ENCODE results near the gene TBC1D12. TPM values are rescaled to one million over a fixed set of nuclear protein-coding genes. Genes with fewer than 3 reads are reported as not detected.
"Not testable (repeated sequence)": the region's sequence is repeated elsewhere in the genome, so short reads cannot be mapped to it uniquely, and the experiment has no call there.

Gene TBC1D12
- total RNA-seq, 3 donors from 2014 or later = 19.0 to 29.4 (median 27.2) TPM

DNA sequence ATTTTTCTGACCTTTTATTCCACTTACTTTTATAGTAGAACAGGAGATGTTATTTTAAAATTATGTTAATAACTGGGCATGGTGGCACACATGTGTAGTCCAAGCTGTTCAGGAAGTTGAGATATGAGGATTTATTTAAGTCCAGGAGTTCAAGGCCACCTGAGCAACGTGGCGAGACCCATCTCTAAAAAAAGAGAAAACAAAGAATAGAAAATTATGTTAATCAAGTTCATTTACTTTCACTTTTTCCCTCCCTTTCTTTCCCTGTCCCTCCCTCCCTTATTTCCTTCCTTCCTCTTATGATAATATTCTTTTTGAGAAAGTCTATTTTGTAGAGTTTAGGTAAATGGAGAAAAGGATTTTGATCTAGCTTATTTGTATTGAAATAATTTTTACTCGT, 94.3 kb downstream of the TBC1D12 start:
- intact Hi-C loops (cut with DNase I; ENCODE audit: low total_unique reads) = no loop called here
- H3K36me3 ChIP-seq = no peaks in the 10 kb centered on the region
- no peak overlapping the region for H3K27ac ChIP-seq
- DNase-seq (ENCODE audit: low spot score in 2 of 2) = no peak
- H3K4me1 ChIP-seq = no peaks in the 10 kb centered on the region
- H3K27me3 ChIP-seq = no peaks in the 10 kb centered on the region
- TF ChIP-seq, protein P1, sequence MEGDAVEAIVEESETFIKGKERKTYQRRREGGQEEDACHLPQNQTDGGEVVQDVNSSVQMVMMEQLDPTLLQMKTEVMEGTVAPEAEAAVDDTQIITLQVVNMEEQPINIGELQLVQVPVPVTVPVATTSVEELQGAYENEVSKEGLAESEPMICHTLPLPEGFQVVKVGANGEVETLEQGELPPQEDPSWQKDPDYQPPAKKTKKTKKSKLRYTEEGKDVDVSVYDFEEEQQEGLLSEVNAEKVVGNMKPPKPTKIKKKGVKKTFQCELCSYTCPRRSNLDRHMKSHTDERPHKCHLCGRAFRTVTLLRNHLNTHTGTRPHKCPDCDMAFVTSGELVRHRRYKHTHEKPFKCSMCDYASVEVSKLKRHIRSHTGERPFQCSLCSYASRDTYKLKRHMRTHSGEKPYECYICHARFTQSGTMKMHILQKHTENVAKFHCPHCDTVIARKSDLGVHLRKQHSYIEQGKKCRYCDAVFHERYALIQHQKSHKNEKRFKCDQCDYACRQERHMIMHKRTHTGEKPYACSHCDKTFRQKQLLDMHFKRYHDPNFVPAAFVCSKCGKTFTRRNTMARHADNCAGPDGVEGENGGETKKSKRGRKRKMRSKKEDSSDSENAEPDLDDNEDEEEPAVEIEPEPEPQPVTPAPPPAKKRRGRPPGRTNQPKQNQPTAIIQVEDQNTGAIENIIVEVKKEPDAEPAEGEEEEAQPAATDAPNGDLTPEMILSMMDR (IDR thresholded peaks at IDR 0.05) = no peak
- TF ChIP-seq POLR2AphosphoS5 (IDR thresholded peaks at IDR 0.05) (no peak), POLR2A (IDR thresholded peaks at IDR 0.05) (no peak)
- no peaks in the 10 kb centered on the region for H3K9me3 ChIP-seq
- no peak overlapping the region for H3K4me3 ChIP-seq

DNA sequence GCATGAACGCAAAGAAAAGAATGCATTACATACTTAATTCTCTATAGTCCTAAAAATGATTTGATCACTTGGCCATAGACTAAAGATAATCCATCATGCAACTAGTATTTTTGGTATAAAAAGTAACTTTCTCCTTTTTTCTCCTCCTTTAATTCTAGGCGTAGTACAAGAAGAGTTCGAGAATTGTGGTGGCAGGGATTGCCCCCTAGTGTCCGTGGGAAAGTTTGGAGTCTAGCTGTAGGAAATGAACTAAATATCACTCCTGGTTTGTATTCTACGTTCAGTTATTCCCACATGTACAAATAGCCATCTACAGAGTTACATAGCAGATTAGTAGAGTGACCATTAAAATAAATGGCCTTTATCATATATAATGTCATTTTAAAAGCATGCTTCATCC, 97.7 kb downstream of the TBC1D12 start:
- Histone ChIP-seq H3K4me1 (no peaks in the 10 kb centered on the region), H3K27ac (no peak overlapping the region), H3K27me3 (no peaks in the 10 kb centered on the region), H3K9me3 (no peaks in the 10 kb centered on the region), H3K36me3 (peaks cover 6% of the 10 kb centered on the region), H3K4me3 (no peak overlapping the region)
- TF ChIP-seq, protein P1 (IDR thresholded peaks at IDR 0.05) = no peak
- no peak for TF ChIP-seq POLR2AphosphoS5 (IDR thresholded peaks at IDR 0.05)
- no peak for TF ChIP-seq POLR2A (IDR thresholded peaks at IDR 0.05)
- intact Hi-C loops (cut with DNase I; ENCODE audit: low total_unique reads) = no loop called here
- no peak for DNase-seq (ENCODE audit: low spot score in 2 of 2)

DNA sequence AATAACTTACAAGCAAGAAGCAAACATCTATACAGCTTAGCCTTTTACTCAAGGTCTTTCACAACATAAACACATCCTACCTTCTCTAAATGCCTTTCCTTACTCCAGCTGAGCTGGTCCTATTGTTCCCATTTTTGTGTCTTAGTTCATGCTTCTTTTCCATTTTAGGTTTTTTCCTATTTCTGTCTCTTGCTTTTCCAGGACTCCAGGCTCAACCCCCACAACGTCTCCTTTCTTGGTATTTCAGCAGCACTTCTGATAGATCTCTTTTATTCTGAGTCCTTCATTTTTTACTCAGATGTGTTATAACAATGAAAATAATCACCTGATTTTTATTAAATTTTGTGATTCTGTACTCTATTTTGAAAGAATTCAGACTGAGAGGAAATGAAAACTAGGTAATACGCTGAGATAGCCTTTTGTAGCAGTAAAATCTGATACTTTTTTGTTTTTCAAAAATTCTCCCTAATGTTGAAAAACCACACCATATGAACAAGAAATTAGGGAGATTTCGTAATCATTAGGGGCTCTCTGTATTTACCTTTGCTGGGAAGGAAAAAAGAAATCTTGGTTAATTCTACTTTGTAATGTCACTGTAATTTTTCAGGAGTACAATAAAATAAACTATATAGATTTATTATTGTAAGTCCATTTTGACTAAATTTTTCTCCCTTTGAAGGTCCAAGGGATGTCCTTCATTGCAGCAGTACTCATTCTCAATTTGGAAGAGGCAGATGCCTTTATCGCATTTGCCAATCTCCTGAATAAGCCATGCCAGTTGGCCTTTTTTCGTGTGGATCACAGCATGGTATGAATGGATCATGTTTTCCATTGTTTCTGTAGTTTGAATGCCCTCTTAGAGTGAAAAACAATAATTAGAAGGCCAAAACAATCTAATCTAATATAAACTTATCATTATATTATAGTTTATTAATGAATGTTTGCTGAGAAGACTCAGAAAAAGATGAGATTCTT, 119.2 kb downstream of the TBC1D12 start:
- H3K9me3 ChIP-seq = no peaks in the 10 kb centered on the region
- TF ChIP-seq, protein P1 (IDR thresholded peaks at IDR 0.05) = no peak
- TF ChIP-seq POLR2AphosphoS5 (IDR thresholded peaks at IDR 0.05) = no peak
- TF ChIP-seq POLR2A (IDR thresholded peaks at IDR 0.05) = no peak
- intact Hi-C loops (cut with DNase I; ENCODE audit: low total_unique reads) = no loop called here

DNA sequence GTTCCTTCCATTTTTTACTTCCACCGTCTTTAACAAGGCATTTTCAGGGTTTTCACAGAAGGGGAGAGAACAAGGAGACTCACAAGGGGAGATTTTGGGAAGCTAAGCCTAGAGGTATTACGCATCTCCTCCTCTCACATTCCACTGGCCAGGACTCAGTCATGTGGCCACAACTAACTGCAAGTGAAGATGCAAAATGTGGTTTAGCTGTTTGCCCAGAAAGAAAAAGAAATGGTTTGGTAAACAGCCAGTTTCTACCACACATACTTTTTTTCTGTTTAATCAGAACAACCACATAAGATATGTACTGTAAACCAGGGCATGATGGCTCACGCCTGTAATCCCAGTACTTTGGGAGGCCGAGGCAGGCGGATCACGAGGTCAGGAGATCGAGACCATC, 121.8 kb downstream of the TBC1D12 start:
- DNase-seq (ENCODE audit: low spot score in 2 of 2) = no peak
- Histone ChIP-seq H3K36me3 (no peaks in the 10 kb centered on the region), H3K27ac (no peak overlapping the region), H3K27me3 (no peaks in the 10 kb centered on the region), H3K4me3 (no peak overlapping the region), H3K9me3 (no peaks in the 10 kb centered on the region), H3K4me1 (no peaks in the 10 kb centered on the region)
- TF ChIP-seq POLR2A (IDR thresholded peaks at IDR 0.05) (no peak), POLR2AphosphoS5 (IDR thresholded peaks at IDR 0.05) (no peak)
- TF ChIP-seq, protein P1 (IDR thresholded peaks at IDR 0.05) = no peak
- intact Hi-C loops (cut with DNase I; ENCODE audit: low total_unique reads) = no loop called here

More for the DNA sequence above, 119.2 kb downstream of the TBC1D12 start:
- Histone ChIP-seq H3K4me1 (no peaks in the 10 kb centered on the region), H3K27me3 (no peaks in the 10 kb centered on the region), H3K4me3 (no peak overlapping the region), H3K27ac (no peak overlapping the region), H3K36me3 (no peaks in the 10 kb centered on the region)
- no peak for DNase-seq (ENCODE audit: low spot score in 2 of 2)

DNA sequence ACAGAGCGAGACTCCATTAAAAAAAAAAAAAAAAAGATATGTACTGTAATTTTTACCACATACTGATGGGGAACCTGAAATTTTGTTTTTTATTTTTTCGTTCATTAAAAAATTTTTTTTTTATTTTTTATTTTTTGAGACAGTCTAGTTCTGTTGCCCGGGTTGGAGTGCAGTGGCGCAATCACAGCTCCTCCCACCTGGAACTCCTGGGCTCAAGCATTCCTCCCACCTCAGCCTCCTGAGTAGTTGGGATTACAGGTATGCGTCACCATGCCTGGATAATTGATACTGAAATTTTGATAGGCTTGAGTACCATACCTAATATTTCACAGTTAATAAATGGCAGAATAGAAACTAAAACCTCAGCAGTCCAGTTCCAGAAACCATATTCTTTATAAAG, 122.4 kb downstream of the TBC1D12 start:
- TF ChIP-seq POLR2A (IDR thresholded peaks at IDR 0.05) (no peak), POLR2AphosphoS5 (IDR thresholded peaks at IDR 0.05) (no peak)
- TF ChIP-seq, protein P1 (IDR thresholded peaks at IDR 0.05) = no peak
- Histone ChIP-seq H3K9me3 (no peaks in the 10 kb centered on the region), H3K36me3 (no peaks in the 10 kb centered on the region), H3K4me3 (no peak overlapping the region), H3K27ac (no peak overlapping the region), H3K27me3 (no peaks in the 10 kb centered on the region), H3K4me1 (no peaks in the 10 kb centered on the region)
- DNase-seq (ENCODE audit: low spot score in 2 of 2) = no peak
- intact Hi-C loops (cut with DNase I; ENCODE audit: low total_unique reads) = loop anchor here (5.0 kb wide), 1 partner anchor 187 kb away; no protein-coding TSS in a partner anchor

DNA sequence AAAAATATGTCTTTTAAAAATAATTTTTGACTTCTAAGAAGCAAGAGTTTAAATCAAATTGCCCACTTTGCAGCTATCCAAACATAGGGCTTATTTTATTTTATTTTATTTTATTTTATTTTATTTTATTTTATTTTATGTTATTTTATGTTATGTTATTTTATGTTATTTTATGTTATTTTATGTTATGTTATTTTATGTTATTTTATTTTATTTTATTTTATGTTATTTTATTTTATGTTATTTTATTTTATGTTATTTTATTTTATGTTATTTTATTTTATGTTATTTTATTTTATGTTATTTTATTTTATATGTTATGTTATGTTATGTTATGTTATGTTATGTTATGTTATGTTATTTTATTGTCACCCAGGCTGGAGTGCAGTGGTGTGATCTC, 129.2 kb downstream of the TBC1D12 start:
- H3K36me3 ChIP-seq = not testable (repeated sequence)

More for the DNA sequence above, 129.2 kb downstream of the TBC1D12 start:
- H3K27me3 ChIP-seq; H3K27ac ChIP-seq; H3K4me3 ChIP-seq; H3K4me1 ChIP-seq; intact Hi-C loops (cut with DNase I; ENCODE audit: low total_unique reads); H3K9me3 ChIP-seq; DNase-seq (ENCODE audit: low spot score in 2 of 2): not testable (repeated sequence)
